DND-41 (cell line): ENCODE data around the gene MAP1LC3B.

Experiments
- ATAC-seq: fragments of 200-7000 bp; cut with Tn5 transposase; 3 replicates; pipeline ENCODE4 v1.9.1; 2021; ENCODE audit warnings: low read depth; ENCODE audit not compliant: insufficient read depth
- DNase-seq: peaks from one replicate; pipeline ENCODE4 v3.0.0-alpha.2; 2020
- H2AFZ ChIP-seq: 2 replicates; pipeline ENCODE4 v1.6.0; 2012; ENCODE audit warnings: low read depth, low read length
- H3K27ac ChIP-seq: 2 replicates; pipeline ENCODE4 v1.5.1; 2012; ENCODE audit warnings: low read length, inconsistent platforms
- H3K27me3 ChIP-seq: fragments of 200-600 bp; sonication (generic); 2 replicates; pipeline ENCODE4 v1.6.0; 2012; ENCODE audit warnings: low read length, mild to moderate bottlenecking, inconsistent platforms; ENCODE audit not compliant: insufficient read depth, poor library complexity
- H3K36me3 ChIP-seq: 2 replicates; pipeline ENCODE4 v1.5.1; 2012; ENCODE audit warnings: low read length, inconsistent platforms; ENCODE audit not compliant: insufficient read depth
- H3K4me1 ChIP-seq: 2 replicates; pipeline ENCODE4 v1.5.1; 2012; ENCODE audit warnings: mild to moderate bottlenecking, low read length; ENCODE audit not compliant: insufficient read depth
- H3K4me2 ChIP-seq: 2 replicates; pipeline ENCODE4 v1.6.0; 2012; ENCODE audit warnings: mild to moderate bottlenecking, moderate library complexity, low read length, inconsistent platforms; ENCODE audit not compliant: insufficient read depth
- H3K4me3 ChIP-seq, 2 experiments: fragments of 200-600 bp in 1 of 2; shearing (Covaris generic) in 1 of 2; 2 replicates each; pipeline ENCODE4 v1.5.1; 2012 to 2016; ENCODE audit warnings: inconsistent platforms in 2 of 2, low read length in 2 of 2, mild to moderate bottlenecking in 2 of 2, low read depth in 1 of 2, moderate library complexity in 1 of 2
- H3K79me2 ChIP-seq: 2 replicates; pipeline ENCODE4 v1.6.0; 2012; ENCODE audit warnings: low read length, inconsistent platforms; ENCODE audit not compliant: insufficient read depth
- H3K9ac ChIP-seq: 2 replicates; pipeline ENCODE4 v1.6.0; 2012; ENCODE audit warnings: low read depth, mild to moderate bottlenecking, inconsistent platforms, low read length, moderate library complexity
- H3K9me3 ChIP-seq: 2 replicates; pipeline ENCODE4 v1.5.1; 2012; ENCODE audit warnings: low read length, moderate library complexity, mild to moderate bottlenecking, inconsistent platforms; ENCODE audit not compliant: insufficient read depth, severe bottlenecking
- H4K20me1 ChIP-seq: 2 replicates; pipeline ENCODE4 v1.6.0; 2012; ENCODE audit warnings: low read length; ENCODE audit not compliant: insufficient read depth
- EZH2 ChIP-seq: IDR thresholded peaks from 3 replicates; pipeline ENCODE4 v1.6.1; 2012; ENCODE audit warnings: borderline replicate concordance, low read depth, mild to moderate bottlenecking, moderate library complexity, low read length, inconsistent platforms; ENCODE audit not compliant: severe bottlenecking
- TF ChIP-seq, protein P1 (sequence below): IDR thresholded peaks from 2 replicates; pipeline ENCODE4 v1.5.1; 2012; ENCODE audit warnings: borderline replicate concordance, low read length, moderate library complexity, mild to moderate bottlenecking; ENCODE audit not compliant: poor library complexity, severe bottlenecking; ENCODE audit errors: extremely low read depth

MAP1LC3B gene

GRCh38 chr16:87348616-87349157, 43.4 kb upstream of the MAP1LC3B start:
- no peak overlapping the region for H3K9ac ChIP-seq
- TF ChIP-seq EZH2, result no peak
- TF ChIP-seq, protein P1, sequence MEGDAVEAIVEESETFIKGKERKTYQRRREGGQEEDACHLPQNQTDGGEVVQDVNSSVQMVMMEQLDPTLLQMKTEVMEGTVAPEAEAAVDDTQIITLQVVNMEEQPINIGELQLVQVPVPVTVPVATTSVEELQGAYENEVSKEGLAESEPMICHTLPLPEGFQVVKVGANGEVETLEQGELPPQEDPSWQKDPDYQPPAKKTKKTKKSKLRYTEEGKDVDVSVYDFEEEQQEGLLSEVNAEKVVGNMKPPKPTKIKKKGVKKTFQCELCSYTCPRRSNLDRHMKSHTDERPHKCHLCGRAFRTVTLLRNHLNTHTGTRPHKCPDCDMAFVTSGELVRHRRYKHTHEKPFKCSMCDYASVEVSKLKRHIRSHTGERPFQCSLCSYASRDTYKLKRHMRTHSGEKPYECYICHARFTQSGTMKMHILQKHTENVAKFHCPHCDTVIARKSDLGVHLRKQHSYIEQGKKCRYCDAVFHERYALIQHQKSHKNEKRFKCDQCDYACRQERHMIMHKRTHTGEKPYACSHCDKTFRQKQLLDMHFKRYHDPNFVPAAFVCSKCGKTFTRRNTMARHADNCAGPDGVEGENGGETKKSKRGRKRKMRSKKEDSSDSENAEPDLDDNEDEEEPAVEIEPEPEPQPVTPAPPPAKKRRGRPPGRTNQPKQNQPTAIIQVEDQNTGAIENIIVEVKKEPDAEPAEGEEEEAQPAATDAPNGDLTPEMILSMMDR, result no peak
- no peak overlapping the region; the same call in 1 of the 2 replicates for H3K27ac ChIP-seq
- H3K4me2 ChIP-seq, result no peak overlapping the region
- H3K36me3 ChIP-seq, result peaks cover 52% of the 10 kb centered on the region
- no peaks in the 10 kb centered on the region for H3K9me3 ChIP-seq
- ATAC-seq (no peak), DNase-seq (no peak)
- peaks cover 36% of the 10 kb centered on the region for H3K4me1 ChIP-seq
- H2AFZ ChIP-seq, result no peak overlapping the region
- H4K20me1 ChIP-seq, result peaks cover 11% of the 10 kb centered on the region
- H3K4me3 ChIP-seq, result no peak overlapping the region
- no peaks in the 10 kb centered on the region for H3K27me3 ChIP-seq
- peaks cover 61% of the 10 kb centered on the region for H3K79me2 ChIP-seq

DNA sequence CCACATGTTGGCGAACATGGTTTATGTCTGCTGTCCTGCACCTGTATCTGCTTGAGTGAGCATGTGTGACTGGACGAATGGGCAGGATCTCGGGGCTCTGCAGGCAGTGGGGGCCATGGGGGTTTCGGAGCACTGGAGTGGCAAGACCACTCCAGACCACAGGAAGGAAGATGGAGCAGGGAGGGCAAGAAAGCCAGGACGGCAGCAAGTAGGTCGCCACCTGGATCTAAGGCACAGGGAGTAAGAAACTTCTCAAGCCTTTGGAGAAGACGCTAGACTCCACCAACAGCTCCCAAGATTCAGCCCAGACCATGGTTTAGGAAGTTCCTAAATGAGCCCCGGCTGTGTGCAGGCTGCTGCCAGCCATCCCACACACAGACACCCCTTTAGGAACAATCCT, 42.1 kb upstream of the MAP1LC3B start:
- H3K36me3 ChIP-seq, result peaks cover 45% of the 10 kb centered on the region
- peaks cover 7% of the 10 kb centered on the region for H4K20me1 ChIP-seq
- no peaks in the 10 kb centered on the region for H3K9me3 ChIP-seq
- H3K79me2 ChIP-seq, result peaks cover 57% of the 10 kb centered on the region
- H3K4me1 ChIP-seq, result peaks cover 31% of the 10 kb centered on the region
- TF ChIP-seq, protein P1, result no peak
- no peak for TF ChIP-seq EZH2
- H3K27ac ChIP-seq, result no peak overlapping the region
- H3K4me3 ChIP-seq, result no peak overlapping the region
- no peak for DNase-seq
- ATAC-seq, result no peak
- no peaks in the 10 kb centered on the region for H3K27me3 ChIP-seq
- no peak overlapping the region for H3K4me2 ChIP-seq
- no peak overlapping the region for H3K9ac ChIP-seq
- no peak overlapping the region for H2AFZ ChIP-seq

GRCh38 chr16:87350681-87351319, 41.3 kb upstream of the MAP1LC3B start:
- TF ChIP-seq, protein P1, result no peak
- no peak for TF ChIP-seq EZH2
- Histone ChIP-seq H3K36me3 (peaks cover 45% of the 10 kb centered on the region), H4K20me1 (peaks cover 7% of the 10 kb centered on the region), H3K9ac (no peak overlapping the region), H3K4me2 (no peak overlapping the region), H3K27ac (no peak overlapping the region), H3K79me2 (peaks cover 59% of the 10 kb centered on the region), H3K9me3 (no peaks in the 10 kb centered on the region), H3K4me3 (no peak overlapping the region), H3K27me3 (no peaks in the 10 kb centered on the region), H2AFZ (no peak overlapping the region), H3K4me1 (peaks cover 24% of the 10 kb centered on the region)
- DNase-seq (no peak), ATAC-seq (no peak)
